Measurements from ENCODE around the gene TRIP10. TPM values are rescaled to one million over a fixed set of nuclear protein-coding genes. Genes with fewer than 3 reads are reported as not detected.

TRIP10 gene
- polyA plus RNA-seq, 1 donor (not counting 4 experiments of a cell fraction or from before 2014, with no cell fraction given) = 34.8 TPM

- Histone ChIP-seq H3K4me3 (ENCODE audit: control insufficient read depth in 2 of 3, extremely low read depth in 1 of 3, insufficient read depth in 2 of 3, low read depth in 1 of 3, low read length in 3 of 3) (peak overlapping the region in 2 of 3 experiments; percentile 40 to 67), H3K9me1 (ENCODE audit: control insufficient read depth, extremely low read depth, insufficient read depth, low read length) (no peaks in the 10 kb centered on the region), H3K36me3 (ENCODE audit: control insufficient read depth in 2 of 2, extremely low read depth in 1 of 2, insufficient read depth in 2 of 2, low read length in 2 of 2) (peaks cover under 1 to 11% of the 10 kb centered on the region in 2 experiments), H4K20me1 (ENCODE audit: control insufficient read depth, extremely low read depth, insufficient read depth, low read length) (no peaks in the 10 kb centered on the region), H3K4me2 (ENCODE audit: control insufficient read depth, extremely low read depth, insufficient read depth, low read depth, low read length) (peak overlapping the region; percentile 89), H3K79me2 (ENCODE audit: control insufficient read depth, insufficient read depth, low read length) (peaks cover 29% of the 10 kb centered on the region), H3K9ac (ENCODE audit: control insufficient read depth, extremely low read depth, insufficient read depth, low read length) (peak overlapping the region; percentile 79), H3K9me3 (ENCODE audit: control insufficient read depth, low read depth, low read length) (no peaks in the 10 kb centered on the region), H3K4me1 (ENCODE audit: control insufficient read depth, extremely low read depth, insufficient read depth, low read length) (peaks cover 32% of the 10 kb centered on the region), H2AFZ (ENCODE audit: control insufficient read depth, low read length) (peak overlapping the region; percentile 81), H3K27ac (ENCODE audit: control insufficient read depth, insufficient read depth, low read length) (peak overlapping the region; percentile 86), H3K27me3 (ENCODE audit: control insufficient read depth, extremely low read depth, insufficient read depth, low read length) (no peaks in the 10 kb centered on the region)
- peak; percentile 64 for FAIRE-seq
- no peak for DNase-seq (ENCODE audit: low read depth, low spot score)
- TF ChIP-seq EZH2 (IDR thresholded peaks at IDR 0.05; ENCODE audit: low read length) (no peak), CTCF (optimal IDR thresholded peaks at IDR 0.05 in 1 of 3, IDR thresholded peaks at IDR 0.05 in 1 of 3, conservative IDR thresholded peaks at IDR 0.05 in 1 of 3; ENCODE audit: extremely low read depth in 1 of 3, insufficient read depth in 2 of 3, low read length in 3 of 3) (peak; percentile 76 to 83 (median 77))
- dilution Hi-C loops (cut with MboI; ENCODE audit: extremely low pct_ligation_motif_present, low sequenced_read_pairs) = no loop called here
These were observed 1.4 kb upstream of the TRIP10 start for GRCh38 chr19:6737873-6738786.

GRCh38 chr19:6738787-6739389 lies 592 bp upstream of the TRIP10 start:
- Histone ChIP-seq H3K9me1 (ENCODE audit: control insufficient read depth, extremely low read depth, insufficient read depth, low read length) (no peaks in the 10 kb centered on the region), H3K4me1 (ENCODE audit: control insufficient read depth, extremely low read depth, insufficient read depth, low read length) (peaks cover 33% of the 10 kb centered on the region), H4K20me1 (ENCODE audit: control insufficient read depth, extremely low read depth, insufficient read depth, low read length) (no peaks in the 10 kb centered on the region), H3K79me2 (ENCODE audit: control insufficient read depth, insufficient read depth, low read length) (peaks cover 29% of the 10 kb centered on the region), H2AFZ (ENCODE audit: control insufficient read depth, low read length) (peak overlapping the region; percentile 81), H3K36me3 (ENCODE audit: control insufficient read depth in 2 of 2, extremely low read depth in 1 of 2, insufficient read depth in 2 of 2, low read length in 2 of 2) (peaks cover 4 to 10% of the 10 kb centered on the region in 2 experiments), H3K4me3 (ENCODE audit: control insufficient read depth in 2 of 3, extremely low read depth in 1 of 3, insufficient read depth in 2 of 3, low read depth in 1 of 3, low read length in 3 of 3) (peak overlapping the region; percentile 34 to 67 (median 66)), H3K4me2 (ENCODE audit: control insufficient read depth, extremely low read depth, insufficient read depth, low read depth, low read length) (peak overlapping the region; percentile 89), H3K9me3 (ENCODE audit: control insufficient read depth, low read depth, low read length) (no peaks in the 10 kb centered on the region), H3K27ac (ENCODE audit: control insufficient read depth, insufficient read depth, low read length) (peak overlapping the region; percentile 86), H3K9ac (ENCODE audit: control insufficient read depth, extremely low read depth, insufficient read depth, low read length) (peak overlapping the region; percentile 79), H3K27me3 (ENCODE audit: control insufficient read depth, extremely low read depth, insufficient read depth, low read length) (no peaks in the 10 kb centered on the region)
- DNase-seq (ENCODE audit: low read depth, low spot score) (no peak), FAIRE-seq (no peak)
- dilution Hi-C loops (cut with MboI; ENCODE audit: extremely low pct_ligation_motif_present, low sequenced_read_pairs) = no loop called here
- TF ChIP-seq EZH2 (IDR thresholded peaks at IDR 0.05; ENCODE audit: low read length) (no peak), CTCF (optimal IDR thresholded peaks at IDR 0.05 in 1 of 3, IDR thresholded peaks at IDR 0.05 in 1 of 3, conservative IDR thresholded peaks at IDR 0.05 in 1 of 3; ENCODE audit: extremely low read depth in 1 of 3, insufficient read depth in 2 of 3, low read length in 3 of 3) (no peak)
